ENCODE measurements around the gene CDHR3.

CDHR3 gene

GRCh38 chr7:106064316-106064715 is 101.3 kb downstream of the CDHR3 start:
- H3K4me2 ChIP-seq (ENCODE audit: low read depth, low read length, poor library complexity, severe bottlenecking), result no peak overlapping the region
- H3K36me3 ChIP-seq (ENCODE audit: insufficient read depth, low read length), result no peaks in the 10 kb centered on the region
- H4K20me1 ChIP-seq (ENCODE audit: insufficient read depth, low read length, poor library complexity, severe bottlenecking), result no peaks in the 10 kb centered on the region
- H3K4me1 ChIP-seq (ENCODE audit: insufficient read depth, low read length, poor library complexity, severe bottlenecking), result peaks cover 56% of the 10 kb centered on the region
- no peak overlapping the region for H3K9ac ChIP-seq (ENCODE audit: low read depth, low read length, poor library complexity, severe bottlenecking)
- TF ChIP-seq EZH2phosphoT487 (IDR thresholded peaks at IDR 0.05; ENCODE audit: borderline replicate concordance), result no peak
- no peak for TF ChIP-seq CTCF (conservative IDR thresholded peaks at IDR 0.05; ENCODE audit: low read length)
- H3K9me3 ChIP-seq (ENCODE audit: insufficient read depth, low read depth, low read length), result no peaks in the 10 kb centered on the region
- H3K9me2 ChIP-seq (replicated peaks; ENCODE audit: low read depth, low read length), result no peaks in the 10 kb centered on the region
- H3K4me3 ChIP-seq (ENCODE audit: low read length, poor library complexity, severe bottlenecking), result no peak overlapping the region
- H3K79me2 ChIP-seq (ENCODE audit: insufficient read depth, low read length), result peaks cover 6% of the 10 kb centered on the region
- no peaks in the 10 kb centered on the region for H3F3A ChIP-seq (ENCODE audit: low read depth)
- H3K27me3 ChIP-seq (ENCODE audit: insufficient read depth, low read length, poor library complexity, severe bottlenecking), result no peaks in the 10 kb centered on the region
- H2AFZ ChIP-seq (ENCODE audit: low read length), result no peak overlapping the region

DNA sequence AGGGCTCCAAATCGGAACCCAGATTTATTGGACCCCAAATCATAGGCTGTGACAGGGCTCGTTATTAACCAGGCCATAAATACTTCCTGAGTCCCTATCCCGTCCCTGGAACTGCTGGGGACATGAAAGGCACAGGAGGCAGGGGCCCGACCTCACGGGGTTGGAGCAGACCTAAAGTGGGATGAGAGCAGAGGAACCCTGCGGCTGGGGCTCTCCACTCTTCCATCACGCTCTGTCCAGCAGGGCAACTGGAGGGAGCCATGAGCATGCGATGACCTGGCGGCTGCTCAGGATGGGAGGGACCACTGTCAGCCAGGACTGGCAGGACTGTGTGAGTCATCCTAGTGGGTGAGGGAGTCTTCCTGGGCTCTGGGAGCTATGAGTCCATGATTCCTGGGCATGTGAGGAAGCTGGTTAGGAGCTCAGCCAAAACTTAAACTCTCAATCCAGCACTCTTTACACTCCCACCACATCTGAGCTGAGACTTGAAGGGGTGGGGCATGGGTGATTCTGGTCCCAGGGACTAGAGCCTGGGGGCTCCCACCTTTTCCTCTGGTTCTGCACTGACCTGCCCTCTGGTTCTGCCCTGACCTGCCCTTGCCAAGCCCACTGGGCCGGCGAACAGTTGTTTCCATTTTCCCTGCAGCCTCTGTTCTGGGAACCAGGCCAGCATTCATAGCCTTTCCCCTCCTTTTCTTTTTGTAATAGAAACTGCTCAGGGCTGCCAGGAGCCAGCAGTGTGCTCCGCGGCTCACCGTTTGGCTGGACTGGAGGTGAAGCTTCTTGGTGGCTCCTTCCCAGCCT is 101.9 kb downstream of the CDHR3 start:
- TF ChIP-seq EZH2phosphoT487 (IDR thresholded peaks at IDR 0.05; ENCODE audit: borderline replicate concordance) (no peak), CTCF (conservative IDR thresholded peaks at IDR 0.05; ENCODE audit: low read length) (no peak)
- Histone ChIP-seq H2AFZ (ENCODE audit: low read length) (no peak overlapping the region), H3F3A (ENCODE audit: low read depth) (no peaks in the 10 kb centered on the region), H3K36me3 (ENCODE audit: insufficient read depth, low read length) (no peaks in the 10 kb centered on the region), H3K9me2 (replicated peaks; ENCODE audit: low read depth, low read length) (no peaks in the 10 kb centered on the region), H3K4me3 (ENCODE audit: low read length, poor library complexity, severe bottlenecking) (no peak overlapping the region), H3K4me1 (ENCODE audit: insufficient read depth, low read length, poor library complexity, severe bottlenecking) (peaks cover 58% of the 10 kb centered on the region), H3K27me3 (ENCODE audit: insufficient read depth, low read length, poor library complexity, severe bottlenecking) (no peaks in the 10 kb centered on the region), H3K9me3 (ENCODE audit: insufficient read depth, low read depth, low read length) (no peaks in the 10 kb centered on the region), H3K79me2 (ENCODE audit: insufficient read depth, low read length) (peaks cover 12% of the 10 kb centered on the region), H3K4me2 (ENCODE audit: low read depth, low read length, poor library complexity, severe bottlenecking) (no peak overlapping the region), H4K20me1 (ENCODE audit: insufficient read depth, low read length, poor library complexity, severe bottlenecking) (no peaks in the 10 kb centered on the region), H3K9ac (ENCODE audit: low read depth, low read length, poor library complexity, severe bottlenecking) (peak overlapping the region; percentile 5)

DNA sequence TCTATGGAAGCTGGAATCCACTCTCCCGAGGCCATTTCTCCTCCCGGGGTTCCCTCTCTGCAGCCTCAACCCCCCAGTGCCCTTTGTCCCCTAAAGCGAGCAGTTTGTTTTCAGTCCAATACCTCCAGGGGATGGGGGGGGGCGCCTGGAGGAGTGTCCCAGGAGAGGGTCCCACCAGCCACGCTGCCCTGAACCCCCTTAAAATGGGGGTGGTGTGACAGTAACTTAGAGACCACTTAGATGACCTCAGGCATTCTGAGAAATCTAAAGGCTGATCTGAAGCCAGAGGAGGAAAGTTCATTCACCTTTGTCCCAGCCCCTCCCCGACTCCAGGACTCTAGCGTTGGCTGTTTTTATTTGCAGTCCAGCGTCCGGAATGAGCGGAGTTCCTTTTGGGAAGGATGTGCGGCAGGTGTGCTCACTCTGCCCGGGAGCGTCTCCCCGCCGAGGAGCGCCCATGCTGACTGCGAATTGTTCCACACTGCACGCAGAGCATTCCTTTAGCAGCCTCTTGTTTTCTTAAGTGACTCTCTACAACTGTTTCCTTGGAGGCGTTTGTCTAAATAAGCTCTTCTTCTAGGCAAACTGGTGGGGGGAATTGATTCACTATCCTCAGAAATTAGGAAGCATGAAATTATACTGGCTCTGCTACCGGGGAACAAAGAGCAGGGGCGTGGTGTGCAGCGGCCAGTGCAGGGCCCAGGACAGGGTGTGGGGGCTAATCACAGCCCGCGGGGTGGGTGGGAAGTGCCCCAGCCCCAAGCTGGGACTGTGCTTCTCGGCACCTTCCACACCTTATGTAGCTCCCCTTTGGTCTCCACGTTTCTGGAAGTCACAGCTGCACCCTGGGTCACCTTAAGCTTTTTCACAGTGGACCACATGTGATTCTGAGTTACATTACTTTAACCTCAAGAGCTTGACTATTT is 102.8 kb downstream of the CDHR3 start:
- Histone ChIP-seq H3K27me3 (ENCODE audit: insufficient read depth, low read length, poor library complexity, severe bottlenecking) (no peaks in the 10 kb centered on the region), H3K4me2 (ENCODE audit: low read depth, low read length, poor library complexity, severe bottlenecking) (no peak overlapping the region), H3K36me3 (ENCODE audit: insufficient read depth, low read length) (no peaks in the 10 kb centered on the region), H3F3A (ENCODE audit: low read depth) (no peaks in the 10 kb centered on the region), H3K9me3 (ENCODE audit: insufficient read depth, low read depth, low read length) (no peaks in the 10 kb centered on the region), H3K9ac (ENCODE audit: low read depth, low read length, poor library complexity, severe bottlenecking) (peak overlapping the region; percentile 5), H3K4me1 (ENCODE audit: insufficient read depth, low read length, poor library complexity, severe bottlenecking) (peaks cover 66% of the 10 kb centered on the region), H3K79me2 (ENCODE audit: insufficient read depth, low read length) (peaks cover 21% of the 10 kb centered on the region), H4K20me1 (ENCODE audit: insufficient read depth, low read length, poor library complexity, severe bottlenecking) (no peaks in the 10 kb centered on the region), H3K9me2 (replicated peaks; ENCODE audit: low read depth, low read length) (no peaks in the 10 kb centered on the region), H2AFZ (ENCODE audit: low read length) (no peak overlapping the region), H3K4me3 (ENCODE audit: low read length, poor library complexity, severe bottlenecking) (no peak overlapping the region)
- TF ChIP-seq EZH2phosphoT487 (IDR thresholded peaks at IDR 0.05; ENCODE audit: borderline replicate concordance) (no peak), CTCF (conservative IDR thresholded peaks at IDR 0.05; ENCODE audit: low read length) (no peak)

All from Loucy (cell line).